ENCODE measurements around the gene EPB41L4B. TPM values are rescaled to one million over a fixed set of nuclear protein-coding genes. Genes with fewer than 3 reads are reported as not detected.
"Not testable (repeated sequence)": the region's sequence is repeated elsewhere in the genome, so short reads cannot be mapped to it uniquely, and the experiment has no call there.

Gene EPB41L4B
- total RNA-seq, 4 donors from 2014 or later = 56.4 to 72.7 (median 71.0) TPM

- Histone ChIP-seq H3K27me3 (no peaks in the 10 kb centered on the region), H3K36me3 (no peaks in the 10 kb centered on the region), H3K27ac (no peak overlapping the region), H3K4me3 (replicated peaks in 1 of 3) (no peak overlapping the region), H3K4me1 (no peaks in the 10 kb centered on the region), H3K9me3 (no peaks in the 10 kb centered on the region)
- 93 to 94% methylated on average over 2 of the region's 2 CpGs for WGBS, 2 donors
- TF ChIP-seq POLR2A (IDR thresholded peaks at IDR 0.05) = no peak
- no peak for TF ChIP-seq CTCF (IDR thresholded peaks at IDR 0.05)
- intact Hi-C loops (cut with DNase I) = no loop called here
- no peak for DNase-seq
Measured at GRCh38 chr9:109133533-109133932, 187.3 kb downstream of the EPB41L4B start.

GRCh38 chr9:109132567-109133021, 188.3 kb downstream of the EPB41L4B start:
- no peaks in the 10 kb centered on the region for H3K36me3 ChIP-seq
- no peak overlapping the region for H3K4me3 ChIP-seq (replicated peaks in 1 of 3)
- H3K9me3 ChIP-seq = no peaks in the 10 kb centered on the region
- H3K27me3 ChIP-seq = no peaks in the 10 kb centered on the region
- no peaks in the 10 kb centered on the region for H3K4me1 ChIP-seq
- intact Hi-C loops (cut with DNase I) = no loop called here
- no peak for DNase-seq
- no peak overlapping the region for H3K27ac ChIP-seq
- TF ChIP-seq POLR2A (IDR thresholded peaks at IDR 0.05) (no peak), CTCF (IDR thresholded peaks at IDR 0.05) (no peak)
- 62 to 75% methylated on average over 2 of the region's 2 CpGs for WGBS, 2 donors

GRCh38 chr9:109129470-109130197, 191.2 kb downstream of the EPB41L4B start:
- TF ChIP-seq POLR2A (IDR thresholded peaks at IDR 0.05) = no peak
- TF ChIP-seq CTCF (IDR thresholded peaks at IDR 0.05) = no peak
- DNase-seq = no peak
- intact Hi-C loops (cut with DNase I) = no loop called here
- H3K4me3 ChIP-seq (replicated peaks in 1 of 3) = no peak overlapping the region
- WGBS, 2 donors = 77 to 87% methylated on average over 6 of the region's 6 CpGs
- H3K9me3 ChIP-seq = no peaks in the 10 kb centered on the region
- H3K4me1 ChIP-seq = no peaks in the 10 kb centered on the region
- H3K27me3 ChIP-seq = no peaks in the 10 kb centered on the region
- H3K36me3 ChIP-seq = no peaks in the 10 kb centered on the region
- H3K27ac ChIP-seq = no peak overlapping the region

GRCh38 chr9:109126671-109127070, 194.2 kb downstream of the EPB41L4B start:
- 77 to 80% methylated on average over 4 of the region's 4 CpGs for WGBS, 2 donors
- DNase-seq; H3K9me3 ChIP-seq; H3K36me3 ChIP-seq; H3K27ac ChIP-seq; intact Hi-C loops (cut with DNase I); H3K27me3 ChIP-seq; H3K4me3 ChIP-seq (replicated peaks in 1 of 3); H3K4me1 ChIP-seq: not testable (repeated sequence)

GRCh38 chr9:109124121-109124520, 196.7 kb downstream of the EPB41L4B start:
- Histone ChIP-seq H3K9me3 (no peaks in the 10 kb centered on the region), H3K27ac (no peak overlapping the region), H3K36me3 (no peaks in the 10 kb centered on the region), H3K4me3 (replicated peaks in 1 of 3) (no peak overlapping the region), H3K4me1 (no peaks in the 10 kb centered on the region), H3K27me3 (no peaks in the 10 kb centered on the region)
- intact Hi-C loops (cut with DNase I) = no loop called here
- TF ChIP-seq POLR2A (IDR thresholded peaks at IDR 0.05) (no peak), CTCF (IDR thresholded peaks at IDR 0.05) (no peak)
- WGBS, 2 donors = 63 to 76% methylated on average over 2 of the region's 2 CpGs
- DNase-seq = no peak

Data from thyroid gland (tissue), 4 donors.